HFFc6 (cell line): Measurements from ENCODE around the gene RHPN2. TPM values are rescaled to one million over a fixed set of nuclear protein-coding genes. Genes with fewer than 3 reads are reported as not detected.

ENCODE experiments used
- DNase-seq: peaks from one replicate; pipeline ENCODE4 v3.0.0-alpha.2; 2018
- H3K27ac Mint-ChIP-seq: 2 replicates; pipeline ENCODE4 v1.8.0; 2020; ENCODE audit warnings: mild to moderate bottlenecking, mixed read lengths
- H3K27me3 Mint-ChIP-seq: 2 replicates; pipeline ENCODE4 v1.8.0; 2021; ENCODE audit warnings: mild to moderate bottlenecking, moderate library complexity, mixed read lengths; ENCODE audit not compliant: insufficient read depth
- H3K36me3 Mint-ChIP-seq: 2 replicates; pipeline ENCODE4 v1.8.0; 2021; ENCODE audit warnings: low read depth, mixed read lengths
- H3K4me1 Mint-ChIP-seq: 2 replicates; pipeline ENCODE4 v1.8.0; 2020; ENCODE audit warnings: low read depth, mixed read lengths
- H3K4me3 Mint-ChIP-seq: 2 replicates; pipeline ENCODE4 v1.8.0; 2020; ENCODE audit warnings: mild to moderate bottlenecking, moderate library complexity, mixed read lengths
- H3K9me3 Mint-ChIP-seq: 2 replicates; pipeline ENCODE4 v1.8.0; 2020; ENCODE audit warnings: mild to moderate bottlenecking, mixed read lengths
- CTCF ChIP-seq: fragments of 200-600 bp; sonication (generic); IDR thresholded peaks from 2 replicates; pipeline ENCODE4 v1.5.0; 2021; ENCODE audit warnings: antibody characterized with exemption, mild to moderate bottlenecking
- total RNA-seq, 6 experiments: library from RNA; stranded (reverse); fragmentation: NEBNext Ultra II Directional; extraction: Animal tissue kit (Norgen Biotek cat#: 25700); gene quantifications; 2 replicates in 1 of 6; 3 replicates in 5 of 6; pipeline ENCODE4 v1.2.3, GENCODE V29; 2021

Gene RHPN2
- total RNA-seq, 6 experiments from 2014 or later: 2.7 to 5.4 (median 3.4) TPM

GRCh38 chr19:33080761-33081681 lies 16.3 kb upstream of the RHPN2 start, which contains the start of gene GPATCH1:
TSS of gene GPATCH1 (plus strand) at chr19:33081181. CDS start at chr19:33081194, 13 bp downstream.
- H3K9me3 Mint-ChIP-seq: no peaks in the 10 kb centered on the region
- DNase-seq: peak; percentile 83
- H3K36me3 Mint-ChIP-seq: no peaks in the 10 kb centered on the region
- peaks cover 29% of the 10 kb centered on the region for H3K4me1 Mint-ChIP-seq
- peak within 1 kb of the TSS; percentile 96 for H3K4me3 Mint-ChIP-seq
- no peak for TF ChIP-seq CTCF
- peak within 1 kb of the TSS; percentile 89 for H3K27ac Mint-ChIP-seq
- no peaks in the 10 kb centered on the region; the same call in 1 of the 2 replicates for H3K27me3 Mint-ChIP-seq

- DNase-seq: no peak
- Mint-ChIP-seq H3K4me1 (peaks cover 19% of the 10 kb centered on the region), H3K4me3 (no peak overlapping the region), H3K27ac (no peak overlapping the region), H3K27me3 (peaks cover 2% of the 10 kb centered on the region), H3K36me3 (no peaks in the 10 kb centered on the region), H3K9me3 (no peaks in the 10 kb centered on the region)
- TF ChIP-seq CTCF: no peak
These were observed 10.8 kb upstream of the RHPN2 start for GRCh38 chr19:33075519-33075918.

GRCh38 chr19:33071887-33072286 lies 7.2 kb upstream of the RHPN2 start:
- H3K36me3 Mint-ChIP-seq: no peaks in the 10 kb centered on the region
- H3K27me3 Mint-ChIP-seq: peaks cover 4% of the 10 kb centered on the region
- no peak for DNase-seq
- peaks cover 12% of the 10 kb centered on the region for H3K4me1 Mint-ChIP-seq
- H3K9me3 Mint-ChIP-seq: no peaks in the 10 kb centered on the region
- TF ChIP-seq CTCF: no peak
- no peak overlapping the region for H3K4me3 Mint-ChIP-seq
- no peak overlapping the region for H3K27ac Mint-ChIP-seq

- DNase-seq: no peak
- Mint-ChIP-seq H3K27me3 (peaks cover 2% of the 10 kb centered on the region), H3K36me3 (no peaks in the 10 kb centered on the region), H3K4me3 (no peak overlapping the region), H3K27ac (no peak overlapping the region), H3K4me1 (peaks cover 16% of the 10 kb centered on the region), H3K9me3 (no peaks in the 10 kb centered on the region)
- TF ChIP-seq CTCF: no peak
These were observed 2.4 kb upstream of the RHPN2 start for GRCh38 chr19:33067121-33067520.

GRCh38 chr19:33066543-33066942 lies 1.9 kb upstream of the RHPN2 start:
- DNase-seq: no peak
- H3K36me3 Mint-ChIP-seq: no peaks in the 10 kb centered on the region
- H3K27me3 Mint-ChIP-seq: peaks cover 2% of the 10 kb centered on the region; the same call in 1 of the 2 replicates
- no peaks in the 10 kb centered on the region for H3K9me3 Mint-ChIP-seq
- no peak overlapping the region for H3K4me3 Mint-ChIP-seq
- no peak for TF ChIP-seq CTCF
- H3K27ac Mint-ChIP-seq: no peak overlapping the region
- H3K4me1 Mint-ChIP-seq: peaks cover 11% of the 10 kb centered on the region
